A549 (cell line): Measurements from ENCODE around the gene TCP11.

Source experiments
- BCL3 ChIP-seq: fragments of >200 bp; sonication (Bioruptor Twin); formaldehyde crosslinking; IDR thresholded peaks from 3 replicates; pipeline ENCODE4 v1.6.1; 2016
- CBX2 ChIP-seq: fragments of 200-600 bp; sonication (generic); IDR thresholded peaks from 2 replicates; pipeline ENCODE4 v1.6.1; 2016; ENCODE audit warnings: low read depth, mild to moderate bottlenecking, borderline replicate concordance
- CTCF ChIP-seq: fragments of >200 bp; sonication (Bioruptor Twin); formaldehyde crosslinking; IDR thresholded peaks from 3 replicates; pipeline ENCODE4 v1.5.1; 2016
- EP300 ChIP-seq, 2 experiments: fragments of >200 bp; sonication (Bioruptor Twin); formaldehyde crosslinking; IDR thresholded peaks; 2 replicates in 1 of 2; 3 replicates in 1 of 2; pipeline ENCODE4 v1.6.1; 2016 to 2017
- JUN ChIP-seq, 2 experiments: fragments of >200 bp; sonication (Bioruptor Twin); formaldehyde crosslinking; IDR thresholded peaks; 2 replicates in 1 of 2; 3 replicates in 1 of 2; pipeline ENCODE4 v1.6.1; 2016 to 2017
- JUNB ChIP-seq: fragments of >200 bp; sonication (Bioruptor Twin); formaldehyde crosslinking; IDR thresholded peaks from 2 replicates; pipeline ENCODE4 v1.6.1; 2016
- MAX ChIP-seq: IDR thresholded peaks from 2 replicates; pipeline ENCODE4 v1.6.1; 2012
- PHF8 ChIP-seq: fragments of 200-600 bp; sonication (generic); IDR thresholded peaks from 2 replicates; pipeline ENCODE4 v1.6.1; 2016; ENCODE audit warnings: low read depth, mild to moderate bottlenecking, antibody characterized with exemption, moderate library complexity, borderline replicate concordance
- POLR2A ChIP-seq: IDR thresholded peaks from 2 replicates; pipeline ENCODE4 v1.6.1; 2012; ENCODE audit warnings: mild to moderate bottlenecking, low read length
- POLR2AphosphoS2 ChIP-seq: conservative IDR thresholded peaks from 2 replicates; pipeline ENCODE4 v1.6.1; 2012; ENCODE audit warnings: low read length, improper control_type of control experiment, inconsistent platforms
- RARB ChIP-seq: fragments of 250-450 bp; sonication (Bioruptor Pico); IDR thresholded peaks from 2 replicates; pipeline ENCODE4 v1.8.0; 2021; ENCODE audit warnings: mild to moderate bottlenecking, moderate library complexity
- SREBF2 ChIP-seq: fragments of 450-650 bp; IDR thresholded peaks from 2 replicates; pipeline ENCODE4 v1.6.1; 2014; ENCODE audit warnings: mild to moderate bottlenecking, moderate library complexity
- TFCP2L1 ChIP-seq: fragments of 250-450 bp; sonication (Bioruptor Pico); IDR thresholded peaks from 2 replicates; pipeline ENCODE4 v1.5.0; 2021; ENCODE audit warnings: mild to moderate bottlenecking

- TF ChIP-seq CTCF (no peak), SREBF2 (no peak), JUN (IDR thresholded peaks at IDR 0.05) (no peak), PHF8 (no peak), POLR2A (no peak), TFCP2L1 (CRISPR knock-in tag) (no peak), CBX2 (no peak), MAX (no peak), JUNB (no peak), RARB (CRISPR knock-in tag) (no peak), POLR2AphosphoS2 (no peak), EP300 (IDR thresholded peaks at IDR 0.05) (no peak), BCL3 (no peak)
Observed at GRCh38 chr6:35072698-35073055, 68.5 kb downstream of the TCP11 start.
